Measurements from ENCODE around the gene RSPH9.

The RSPH9 gene

GRCh38 chr6:43644940-43645612 is at the start of gene RSPH9:
TSS of gene RSPH9 (plus strand) at chr6:43645036. CDS start at chr6:43645099, 63 bp downstream.
- peak; percentile 23 to 53 for DNase-seq (ENCODE audit: low read depth in 2 of 2)

- DNase-seq (ENCODE audit: low read depth in 2 of 2), result no peak
Measured at GRCh38 chr6:43600595-43600994, 44.2 kb upstream of the RSPH9 start.

- no peak for DNase-seq (ENCODE audit: low read depth in 2 of 2)
Measured at GRCh38 chr6:43604174-43604573, 40.7 kb upstream of the RSPH9 start.

GRCh38 chr6:43606019-43606418 is 38.8 kb upstream of the RSPH9 start:
- no peak for DNase-seq (ENCODE audit: low read depth in 2 of 2)

GRCh38 chr6:43608310-43608763 is 36.5 kb upstream of the RSPH9 start:
- peak; percentile 24 to 30 for DNase-seq (ENCODE audit: low read depth in 2 of 2)

GRCh38 chr6:43608807-43609206 is 36.0 kb upstream of the RSPH9 start:
- DNase-seq (ENCODE audit: low read depth in 2 of 2), result no peak

GRCh38 chr6:43609402-43609801 is 35.4 kb upstream of the RSPH9 start:
- DNase-seq (ENCODE audit: low read depth in 2 of 2), result no peak

GRCh38 chr6:43610431-43610830 is 34.4 kb upstream of the RSPH9 start:
- DNase-seq (ENCODE audit: low read depth in 2 of 2), result no peak

GRCh38 chr6:43613721-43614395 is 31.0 kb upstream of the RSPH9 start:
- DNase-seq (ENCODE audit: low read depth in 2 of 2), result no peak

- no peak for DNase-seq (ENCODE audit: low read depth in 2 of 2)
Measured at GRCh38 chr6:43614396-43614730, 30.5 kb upstream of the RSPH9 start.

- DNase-seq (ENCODE audit: low read depth in 2 of 2), result no peak
Measured at GRCh38 chr6:43616725-43617472, 27.9 kb upstream of the RSPH9 start.

GRCh38 chr6:43621078-43621835 is 23.6 kb upstream of the RSPH9 start:
- no peak for DNase-seq (ENCODE audit: low read depth in 2 of 2)

GRCh38 chr6:43621836-43622180 is 23.0 kb upstream of the RSPH9 start:
- DNase-seq (ENCODE audit: low read depth in 2 of 2), result no peak

- DNase-seq (ENCODE audit: low read depth in 2 of 2), result no peak
Measured at GRCh38 chr6:43622541-43622940, 22.3 kb upstream of the RSPH9 start.

GRCh38 chr6:43623880-43624785 is 20.7 kb upstream of the RSPH9 start:
- no peak for DNase-seq (ENCODE audit: low read depth in 2 of 2)

GRCh38 chr6:43624786-43625288 is 20.0 kb upstream of the RSPH9 start:
- no peak for DNase-seq (ENCODE audit: low read depth in 2 of 2)

- DNase-seq (ENCODE audit: low read depth in 2 of 2), result no peak
Measured at GRCh38 chr6:43625393-43625992, 19.3 kb upstream of the RSPH9 start.

GRCh38 chr6:43627008-43627825 is 17.6 kb upstream of the RSPH9 start:
- DNase-seq (ENCODE audit: low read depth in 2 of 2), result no peak

- DNase-seq (ENCODE audit: low read depth in 2 of 2), result peak in 1 of 2 donors; percentile 31
Measured at GRCh38 chr6:43628393-43629103, 16.3 kb upstream of the RSPH9 start.

Measured in stimulated activated CD8-positive, alpha-beta memory T cell treated with anti-CD3 and anti-CD28 coated beads, Interleukin-7, amount 100 ng/mL, for 4 hours (primary cell).